HG02973 (cell line): ENCODE measurements around the gene MAP7.
"Not testable (repeated sequence)": the region's sequence is repeated elsewhere in the genome, so short reads cannot be mapped to it uniquely, and the experiment has no call there.

Experiments
- ATAC-seq: cut with Tn5 transposase; IDR thresholded peaks from one replicate; pipeline ENCODE4 v1.9.1; 2021; ENCODE audit warnings: moderate library complexity; ENCODE audit not compliant: unreplicated experiment

MAP7 gene

DNA sequence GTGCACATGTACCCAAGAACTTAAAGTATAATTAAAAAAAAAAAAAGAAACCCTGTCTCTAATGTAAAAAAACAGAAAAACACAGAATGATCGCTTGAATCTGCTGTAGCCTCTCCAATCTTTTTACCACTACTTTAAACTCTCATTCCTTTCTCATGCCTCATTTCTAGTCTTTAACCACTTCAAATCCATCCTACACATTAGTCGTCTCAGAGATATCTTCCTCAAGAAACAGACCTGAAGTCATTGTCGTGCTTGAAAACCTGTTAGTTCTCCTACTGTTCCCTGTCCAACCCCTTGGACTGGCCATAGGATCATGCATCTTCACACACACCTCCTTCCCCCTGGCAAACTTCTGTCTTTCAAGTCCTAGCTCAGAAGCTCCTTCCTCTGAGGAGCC, 148.5 kb downstream of the MAP7 start:
- ATAC-seq = no peak

DNA sequence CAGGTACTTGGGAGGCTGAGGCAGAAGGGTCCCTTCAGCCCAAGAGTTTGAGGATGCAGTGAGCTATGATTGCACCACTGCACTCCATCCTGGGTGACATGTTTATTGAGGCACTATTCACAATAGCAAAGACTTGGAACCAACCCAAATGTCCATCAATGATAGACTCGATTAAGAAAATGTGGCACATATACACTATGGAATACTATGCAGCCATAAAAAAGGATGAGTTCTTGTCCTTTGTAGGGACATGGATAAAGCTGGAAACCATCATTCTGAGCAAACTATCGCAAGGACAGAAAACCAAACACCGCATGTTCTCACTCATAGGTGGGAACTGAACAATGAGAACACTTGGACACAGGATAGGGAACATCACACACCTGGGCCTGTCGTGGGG, 149.0 kb downstream of the MAP7 start:
- ATAC-seq = not testable (repeated sequence)

DNA sequence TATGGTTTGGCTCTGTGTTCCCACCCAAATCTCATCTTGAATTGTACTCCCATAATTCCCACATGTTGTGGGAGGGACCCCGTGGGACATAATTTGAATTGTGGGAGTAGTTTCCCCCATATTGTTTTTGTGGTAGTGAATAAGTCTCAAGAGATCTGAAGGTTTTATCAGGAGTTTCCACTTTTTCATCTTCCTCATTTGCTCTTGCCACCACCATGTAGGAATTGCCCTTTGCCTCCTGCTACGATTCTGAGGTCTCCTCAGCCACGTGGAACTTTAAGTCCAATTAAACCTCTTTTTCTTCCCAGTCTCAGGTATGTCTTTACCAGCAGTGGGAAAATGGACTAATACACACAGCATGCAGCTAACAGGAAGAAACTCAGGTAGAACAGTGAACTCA, 151.8 kb downstream of the MAP7 start:
- ATAC-seq = no peak

DNA sequence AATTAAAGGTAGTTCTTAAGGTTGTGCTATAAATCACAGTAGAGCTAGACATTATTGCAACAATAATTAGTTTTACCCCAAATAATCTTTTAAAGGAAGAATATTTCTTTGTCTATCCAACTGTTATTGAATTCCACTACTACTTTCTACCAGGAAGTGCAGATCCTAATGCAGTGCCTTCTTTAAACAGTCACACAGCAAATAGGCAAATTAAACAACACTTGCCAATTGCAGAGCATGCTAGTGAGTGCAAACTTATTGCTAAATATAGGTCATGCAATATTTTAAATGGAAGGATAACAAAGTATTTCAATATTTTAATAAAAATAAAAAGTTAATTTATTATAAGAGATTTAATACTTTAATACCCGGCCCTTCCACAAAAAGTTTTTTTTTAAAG, 153.3 kb downstream of the MAP7 start:
- ATAC-seq = no peak

DNA sequence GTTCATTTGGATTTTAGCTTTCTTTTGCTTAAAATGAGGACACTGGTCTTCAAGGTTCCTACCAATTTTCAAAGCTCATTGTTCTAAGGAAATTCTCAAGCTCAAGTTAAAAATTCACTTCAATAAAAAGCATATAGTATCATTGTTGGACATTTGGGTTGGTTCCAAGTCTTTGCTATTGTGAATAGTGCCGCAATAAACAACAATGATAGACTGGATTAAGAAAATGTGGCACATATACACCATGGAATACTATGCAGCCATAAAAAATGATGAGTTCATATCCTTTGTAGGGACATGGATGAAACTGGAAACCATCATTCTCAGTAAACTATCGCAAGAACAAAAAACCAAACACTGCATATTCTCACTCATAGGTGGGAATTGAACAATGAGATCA, 159.3 kb downstream of the MAP7 start:
- not testable (repeated sequence) for ATAC-seq

DNA sequence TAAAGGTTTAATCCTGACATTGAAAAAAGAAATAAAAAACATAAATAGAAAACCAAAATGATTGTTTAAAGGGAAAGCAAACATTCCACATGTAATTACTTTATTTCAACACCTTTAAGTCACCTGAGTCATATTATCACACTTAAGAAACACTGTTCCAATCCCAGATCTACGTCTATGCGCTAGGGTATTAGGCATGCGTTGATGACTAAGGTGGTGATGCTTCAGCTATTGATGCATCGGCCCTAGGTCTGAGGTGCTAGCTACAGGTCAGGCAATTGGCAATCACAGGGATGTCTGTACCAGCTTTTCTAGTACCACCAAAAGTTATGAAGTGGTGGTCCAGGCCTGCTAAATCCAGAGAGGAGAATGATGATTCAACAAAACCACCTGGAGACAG, 162.9 kb downstream of the MAP7 start:
- ATAC-seq = no peak

DNA sequence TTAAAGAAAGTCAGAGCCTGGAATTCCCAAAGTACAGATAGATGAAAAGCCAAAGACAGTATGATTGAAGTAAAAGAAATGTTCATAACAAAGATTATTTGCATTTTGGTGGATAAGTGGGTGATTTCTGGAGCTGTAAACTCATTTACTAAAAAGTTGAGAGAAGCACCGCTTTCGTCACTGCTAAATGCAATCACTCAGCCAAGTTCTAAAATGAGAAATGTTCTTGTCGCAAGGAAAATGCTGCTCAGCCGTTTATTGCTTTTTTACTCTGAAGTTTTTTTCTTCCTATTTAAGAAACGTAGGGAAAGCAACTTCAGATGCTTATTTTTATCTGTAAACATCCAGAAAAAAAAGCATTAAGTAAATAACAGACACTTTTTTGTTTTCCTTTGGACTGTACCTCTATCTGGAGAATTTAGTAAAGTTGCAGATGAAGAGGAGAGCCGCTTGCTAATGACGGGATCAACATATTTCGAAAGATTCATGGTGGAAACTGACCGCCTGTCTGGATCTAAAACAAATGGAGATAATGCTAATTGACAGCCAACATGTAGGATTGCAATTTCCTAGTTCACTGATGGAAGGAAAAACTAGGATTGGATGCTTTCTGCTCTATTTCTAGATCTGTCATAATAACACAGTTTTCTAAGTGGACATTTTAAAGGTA, 166.8 kb downstream of the MAP7 start:
- no peak for ATAC-seq

DNA sequence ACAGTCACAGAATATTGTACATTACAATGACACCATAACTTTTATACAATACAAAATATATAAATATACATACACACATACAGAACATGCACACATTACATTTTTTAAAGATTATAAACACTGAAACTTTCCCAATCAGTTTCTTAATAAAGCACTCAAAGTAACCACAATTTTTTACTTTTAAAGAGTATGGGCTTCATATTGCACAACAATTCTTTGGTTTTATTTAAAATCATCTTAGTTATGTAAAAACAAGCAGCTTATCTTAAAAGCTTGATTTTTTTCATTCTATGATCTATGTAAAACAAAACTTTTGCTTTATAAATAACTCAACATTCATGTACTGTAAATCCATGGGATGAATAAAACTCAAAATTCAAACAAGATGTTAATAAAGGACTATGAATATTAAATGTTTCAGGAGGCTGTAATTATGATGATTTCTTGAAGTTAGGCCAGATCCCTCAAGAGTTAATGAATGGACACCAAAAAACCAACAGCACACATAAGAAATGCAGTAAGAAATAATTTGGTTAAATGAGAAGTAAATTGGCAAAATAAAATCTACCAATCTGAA, 167.5 kb downstream of the MAP7 start:
- no peak for ATAC-seq

DNA sequence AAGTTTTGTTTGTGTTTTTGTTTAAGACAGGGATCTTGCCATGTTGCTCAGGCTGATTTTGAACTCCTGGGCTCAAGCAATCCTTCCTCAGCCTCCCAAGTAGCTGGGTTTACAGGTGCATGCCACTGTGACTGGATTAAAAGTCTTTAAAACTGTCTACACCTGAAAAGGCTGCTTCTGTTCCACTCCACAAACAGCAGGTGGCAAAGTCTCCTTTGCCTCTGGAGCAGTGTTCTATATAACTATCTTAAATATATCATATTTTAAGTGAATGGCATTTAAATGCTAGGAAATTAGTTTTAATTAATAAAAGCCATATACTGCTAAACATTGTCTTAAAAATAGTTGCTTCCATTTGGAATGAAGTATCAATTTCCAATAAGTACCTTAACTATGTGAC, 171.3 kb downstream of the MAP7 start:
- ATAC-seq = no peak

DNA sequence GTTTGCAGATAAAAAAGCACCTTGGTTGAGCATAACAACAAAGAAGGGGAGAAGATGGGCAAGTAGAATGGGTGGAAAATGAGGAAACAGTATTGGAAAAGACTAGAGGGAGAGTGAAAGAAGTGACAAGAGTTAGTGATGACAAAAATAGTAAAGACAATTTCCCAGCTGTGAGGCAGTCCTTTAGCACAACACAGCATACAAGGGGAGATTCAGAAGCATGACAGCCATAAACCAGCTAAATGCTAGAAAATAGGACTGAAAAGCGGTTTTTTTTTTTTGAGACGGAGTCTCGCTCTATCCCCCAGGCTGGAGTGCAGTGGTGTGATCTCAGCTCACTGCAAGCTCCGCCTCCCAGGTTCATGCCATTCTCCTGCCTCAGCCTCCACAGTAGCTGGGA, 174.4 kb downstream of the MAP7 start:
- ATAC-seq = not testable (repeated sequence)

DNA sequence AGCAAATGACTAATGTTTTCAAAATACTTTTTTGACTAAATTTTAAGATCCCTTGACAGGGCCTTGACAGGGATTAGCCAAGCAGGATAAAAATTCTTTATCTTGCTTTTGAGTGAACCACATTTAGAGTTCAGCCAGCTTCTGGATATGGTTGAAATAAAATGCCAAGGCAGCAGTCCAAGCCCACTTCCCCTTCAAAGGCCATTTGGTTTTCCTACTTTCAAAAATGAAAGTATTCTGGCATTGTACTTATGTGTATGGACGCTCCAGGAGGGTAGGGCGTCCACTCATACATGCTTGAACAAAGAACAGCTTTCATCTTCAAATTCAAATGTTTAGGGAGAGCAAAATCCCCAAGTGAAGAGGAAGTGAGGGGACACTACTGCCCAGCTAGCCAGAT, 178.3 kb downstream of the MAP7 start:
- no peak for ATAC-seq

DNA sequence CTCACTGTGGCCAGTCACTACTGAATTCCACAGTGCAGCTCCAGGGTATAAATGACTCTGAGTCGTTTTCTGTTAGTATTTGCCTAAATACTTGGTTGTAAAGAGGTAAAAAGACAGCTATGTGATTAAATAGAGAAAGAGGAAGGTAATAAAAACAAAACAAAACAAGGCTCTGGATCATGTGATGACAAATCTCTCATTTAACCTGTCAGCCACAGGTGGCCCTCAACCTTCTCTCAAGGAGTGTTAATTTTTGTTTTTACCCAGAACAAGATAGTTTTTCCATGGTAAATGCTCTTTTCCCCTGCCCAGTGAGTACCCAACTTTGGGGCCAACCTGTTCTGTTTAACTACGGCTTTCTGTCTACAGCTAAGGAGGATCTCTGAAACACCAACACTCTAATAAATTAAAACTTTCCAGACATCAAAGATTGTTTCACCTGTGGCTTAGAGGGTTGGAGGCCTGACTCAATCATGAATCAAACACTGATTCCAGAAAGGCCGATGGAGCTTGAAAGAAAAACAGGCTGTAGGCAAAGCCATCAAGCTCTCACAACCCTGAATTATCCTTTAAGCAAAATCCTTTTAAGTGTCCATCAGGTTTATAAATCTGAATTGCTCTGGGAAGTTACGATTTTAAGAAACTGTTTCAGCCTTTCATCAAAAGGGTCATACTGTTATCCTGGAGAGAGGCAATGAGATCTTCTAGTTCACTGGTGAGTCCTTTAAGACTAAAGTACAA, 179.1 kb downstream of the MAP7 start:
- ATAC-seq = no peak

DNA sequence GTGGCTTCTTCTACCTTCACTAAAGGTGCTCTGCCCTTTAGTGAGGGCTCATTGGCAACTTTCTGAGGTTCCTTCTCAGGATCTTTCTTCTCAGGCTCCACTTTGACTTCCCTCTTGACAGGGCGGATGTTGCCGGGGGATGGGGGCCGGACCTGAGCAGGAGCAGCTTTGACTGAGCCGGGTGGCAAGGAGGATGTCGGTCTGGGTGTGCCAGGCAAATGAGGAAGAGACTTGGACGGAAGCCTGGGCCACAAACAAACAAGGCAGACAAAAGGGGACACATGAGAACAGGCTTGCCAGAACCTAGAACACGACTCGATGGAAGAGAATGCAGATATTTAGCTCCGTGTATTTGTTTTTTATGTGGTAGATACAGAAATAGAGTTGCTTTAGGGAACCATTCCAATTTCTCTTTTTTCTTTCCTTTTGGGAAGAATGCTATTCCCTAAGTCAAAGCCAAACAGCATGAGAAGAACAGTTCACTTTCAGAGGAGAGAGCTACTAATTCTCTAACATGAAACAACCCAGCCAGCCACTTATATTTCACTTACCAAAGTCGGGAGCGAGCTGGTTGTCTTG, 184.4 kb downstream of the MAP7 start:
- no peak for ATAC-seq

DNA sequence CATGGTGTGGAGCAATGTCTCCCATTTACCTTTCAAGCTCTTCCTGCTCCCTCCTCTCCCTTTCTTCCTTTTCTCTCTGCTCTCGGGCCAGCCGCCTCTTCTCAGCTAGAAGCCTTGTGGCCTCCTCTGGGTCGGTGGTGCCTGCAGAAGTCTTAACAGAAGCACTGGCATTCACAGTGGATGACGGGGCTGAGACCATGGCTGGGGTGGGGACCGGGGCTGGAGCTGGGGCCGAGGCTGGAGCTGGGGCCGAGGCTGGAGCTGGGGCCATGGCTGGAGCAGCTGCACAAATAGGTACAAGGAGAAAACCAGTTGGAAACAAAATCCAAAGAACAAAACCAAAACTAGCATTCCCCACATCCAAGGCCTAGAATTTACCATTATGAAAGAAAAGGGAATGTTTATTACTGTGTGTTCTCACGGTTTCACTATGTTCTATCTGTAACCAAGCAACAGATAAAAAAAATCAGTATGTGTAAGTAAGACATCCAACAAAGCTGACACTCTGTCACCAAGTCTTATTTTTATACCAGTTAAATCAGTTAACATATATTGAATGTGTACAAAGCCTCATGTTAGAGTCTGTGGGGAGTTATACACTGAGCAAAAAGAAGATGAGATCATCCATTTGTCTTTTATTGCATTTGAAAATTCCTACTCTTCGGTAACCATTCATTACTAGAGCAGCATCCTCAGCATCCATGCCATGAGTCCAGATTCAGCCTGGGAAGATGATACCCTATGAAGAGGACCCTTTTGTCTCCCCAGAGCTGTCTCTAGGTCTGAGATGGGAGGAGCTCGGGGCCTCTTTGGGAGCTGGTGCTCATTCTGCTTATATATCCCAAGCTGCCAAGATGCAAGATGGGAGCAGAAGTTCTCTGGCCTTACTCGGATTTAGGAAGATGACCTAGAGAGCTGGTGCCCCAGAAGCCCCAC, 187.5 kb downstream of the MAP7 start:
- ATAC-seq = no peak

DNA sequence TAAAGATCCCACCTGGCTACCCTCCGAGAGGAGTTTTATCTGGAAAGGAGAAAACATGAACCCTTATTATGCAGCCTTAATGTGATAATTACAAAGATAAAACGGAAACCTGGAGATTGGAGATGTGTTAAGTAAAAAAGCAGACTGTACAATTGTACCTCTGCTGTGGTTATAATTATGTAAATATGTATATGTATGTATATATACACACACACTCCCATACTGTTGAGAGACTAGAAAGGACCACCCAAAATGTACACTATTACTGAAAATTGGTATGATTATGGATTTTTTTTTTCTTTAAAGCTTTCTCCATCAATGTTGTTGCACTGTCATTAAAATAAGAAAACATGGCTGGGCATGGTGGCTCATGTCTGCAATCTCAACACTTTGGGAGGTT, 188.4 kb downstream of the MAP7 start:
- ATAC-seq = no peak

DNA sequence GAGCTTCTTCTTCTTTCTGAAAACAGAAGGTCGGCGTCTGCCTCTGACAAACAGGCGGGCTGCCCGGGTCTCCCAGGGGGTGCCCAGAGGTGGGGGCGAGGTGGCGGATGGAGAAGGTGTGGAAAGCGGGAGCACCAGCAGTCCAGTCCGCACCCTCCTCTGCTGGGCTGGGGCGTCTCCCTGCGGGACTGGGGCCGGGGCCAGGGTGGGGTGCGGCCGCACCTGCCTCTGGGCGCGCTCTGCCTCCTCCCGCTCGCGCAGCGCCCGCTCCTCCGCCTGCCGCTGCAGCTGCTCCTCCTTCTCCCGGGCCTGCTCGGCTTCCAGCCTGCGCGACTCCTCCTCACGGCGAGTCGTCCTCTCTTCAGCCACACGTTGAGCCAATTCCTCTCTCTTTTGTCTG, 189.4 kb downstream of the MAP7 start:
- ATAC-seq = no peak

DNA sequence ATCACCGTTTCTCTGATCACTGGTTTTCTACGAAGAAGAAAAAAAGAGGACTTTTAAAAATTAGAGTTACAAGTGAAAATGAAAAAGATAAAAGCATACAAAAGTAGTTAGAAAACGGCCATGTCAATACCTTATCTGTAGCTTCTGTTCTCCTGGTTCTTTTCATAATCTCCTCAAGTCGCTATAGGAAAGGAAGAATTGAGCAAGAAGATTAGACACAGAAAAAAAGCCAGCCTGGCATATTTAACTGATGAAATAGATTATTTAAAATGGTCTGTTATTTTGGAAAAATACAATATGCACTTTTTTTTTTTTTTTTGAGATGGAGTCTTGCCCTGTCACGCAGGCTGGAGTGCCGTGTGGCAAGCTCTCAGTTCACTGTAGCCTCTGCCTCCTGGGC, 190.4 kb downstream of the MAP7 start:
- no peak for ATAC-seq

DNA sequence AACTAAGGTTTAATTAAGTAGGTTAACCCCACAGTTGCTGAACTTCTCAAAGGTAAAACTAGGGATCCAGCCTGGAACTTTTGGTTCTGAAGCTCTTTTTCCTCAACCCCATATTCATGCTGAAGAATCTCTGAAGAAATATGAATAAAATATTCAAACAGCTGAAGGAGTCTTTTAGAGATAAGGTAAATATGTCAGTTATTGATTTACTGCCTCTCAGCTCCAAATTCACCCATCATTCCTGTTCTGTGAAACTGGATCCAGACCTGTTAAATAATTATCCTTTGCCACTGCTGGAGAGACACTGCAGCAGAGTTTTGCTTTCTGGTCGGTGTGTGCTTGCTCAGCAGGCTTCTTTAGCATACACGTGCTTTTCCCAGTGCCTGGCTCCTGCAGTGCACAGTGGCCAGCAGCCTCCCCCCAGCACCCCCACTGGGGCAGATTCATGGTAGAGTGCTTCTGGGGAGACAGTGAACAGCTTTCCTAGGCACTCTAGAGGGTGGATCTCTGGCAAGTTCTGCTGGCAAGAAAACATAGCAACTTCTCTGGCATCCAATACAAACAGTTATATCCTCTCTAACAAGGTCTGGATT, 198.6 kb downstream of the MAP7 start:
- ATAC-seq = no peak

DNA sequence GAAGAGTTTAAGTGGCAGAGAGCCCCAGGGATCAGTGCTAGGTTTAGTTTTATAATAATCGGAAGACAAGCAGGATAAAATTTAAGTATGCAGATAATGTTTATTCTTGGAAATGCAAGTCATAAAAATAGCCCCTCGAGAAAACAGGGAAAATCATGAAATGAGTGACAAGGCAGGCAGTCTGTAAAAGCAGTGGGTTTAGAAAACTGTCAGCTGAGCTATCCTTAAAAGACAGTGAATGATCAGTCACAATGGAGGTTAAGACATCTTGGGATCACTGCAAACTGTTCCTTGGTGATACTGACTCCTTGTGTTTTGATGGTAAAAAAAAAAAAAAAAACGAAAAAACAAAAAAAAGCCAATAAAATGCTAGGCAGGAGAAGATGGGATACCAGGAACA, 199.3 kb downstream of the MAP7 start:
- ATAC-seq = no peak

DNA sequence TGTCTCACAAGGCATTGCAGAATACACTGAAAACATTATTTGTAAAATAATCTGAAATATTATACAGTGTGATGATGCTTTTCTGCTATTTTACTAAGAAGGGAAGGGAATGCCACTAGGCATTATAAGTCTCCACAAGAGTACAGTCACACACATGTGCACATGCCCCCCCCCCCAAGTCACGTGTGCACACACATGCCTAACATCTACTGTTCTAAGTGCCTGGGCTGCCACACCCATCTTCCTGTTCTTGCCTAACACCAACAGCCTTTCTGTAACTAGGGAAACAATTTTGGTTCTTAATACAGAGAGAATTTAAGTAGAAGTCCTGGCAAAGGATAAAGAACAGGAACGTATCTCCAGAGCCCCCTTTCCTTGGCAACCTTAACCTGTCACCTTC, 202.4 kb downstream of the MAP7 start:
- ATAC-seq = no peak

DNA sequence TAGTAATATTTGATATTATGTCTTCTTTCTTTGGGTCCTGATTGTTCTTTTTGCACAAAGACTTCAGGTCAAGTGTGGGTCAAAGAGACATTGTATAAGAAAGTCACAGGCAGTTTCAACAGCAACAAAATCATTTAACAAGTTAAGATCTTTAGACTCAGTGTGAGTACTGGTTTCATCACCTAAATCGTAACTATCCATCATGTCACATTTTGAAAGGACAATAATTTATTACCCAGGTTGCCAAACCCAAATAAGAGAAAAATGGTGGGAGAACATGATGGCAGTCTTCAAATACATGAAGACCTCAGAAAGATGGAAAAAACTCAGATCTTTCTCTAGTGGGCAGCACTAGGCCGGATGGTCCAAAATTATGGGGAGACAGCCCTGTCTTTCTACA, 205.1 kb downstream of the MAP7 start:
- ATAC-seq = no peak
